Renal cortical epithelial cell (primary cell): Measurements from ENCODE around the gene RABL6. TPM values are rescaled to one million over a fixed set of nuclear protein-coding genes. Genes with fewer than 3 reads are reported as not detected.
"Not testable (repeated sequence)": the region's sequence is repeated elsewhere in the genome, so short reads cannot be mapped to it uniquely, and the experiment has no call there.

Experiments
- DNase-seq: peaks from one replicate; pipeline ENCODE4 v3.0.0-alpha.2; 2011; ENCODE audit warnings: low read depth
- total RNA-seq: library from RNA; depleted of rRNA; stranded (reverse); fragments of >200 nt; gene quantifications from 2 replicates; pipeline ENCODE4 v1.2.3, GENCODE V29; 2014

The RABL6 gene
- total RNA-seq, 1 donor from 2014 or later: 51.1 TPM

- no peak for DNase-seq
These were observed 13.4 kb downstream of the RABL6 start for GRCh38 chr9:136820971-136821825.

- no peak for DNase-seq
These were observed 14.2 kb downstream of the RABL6 start for GRCh38 chr9:136821826-136822544.

DNA sequence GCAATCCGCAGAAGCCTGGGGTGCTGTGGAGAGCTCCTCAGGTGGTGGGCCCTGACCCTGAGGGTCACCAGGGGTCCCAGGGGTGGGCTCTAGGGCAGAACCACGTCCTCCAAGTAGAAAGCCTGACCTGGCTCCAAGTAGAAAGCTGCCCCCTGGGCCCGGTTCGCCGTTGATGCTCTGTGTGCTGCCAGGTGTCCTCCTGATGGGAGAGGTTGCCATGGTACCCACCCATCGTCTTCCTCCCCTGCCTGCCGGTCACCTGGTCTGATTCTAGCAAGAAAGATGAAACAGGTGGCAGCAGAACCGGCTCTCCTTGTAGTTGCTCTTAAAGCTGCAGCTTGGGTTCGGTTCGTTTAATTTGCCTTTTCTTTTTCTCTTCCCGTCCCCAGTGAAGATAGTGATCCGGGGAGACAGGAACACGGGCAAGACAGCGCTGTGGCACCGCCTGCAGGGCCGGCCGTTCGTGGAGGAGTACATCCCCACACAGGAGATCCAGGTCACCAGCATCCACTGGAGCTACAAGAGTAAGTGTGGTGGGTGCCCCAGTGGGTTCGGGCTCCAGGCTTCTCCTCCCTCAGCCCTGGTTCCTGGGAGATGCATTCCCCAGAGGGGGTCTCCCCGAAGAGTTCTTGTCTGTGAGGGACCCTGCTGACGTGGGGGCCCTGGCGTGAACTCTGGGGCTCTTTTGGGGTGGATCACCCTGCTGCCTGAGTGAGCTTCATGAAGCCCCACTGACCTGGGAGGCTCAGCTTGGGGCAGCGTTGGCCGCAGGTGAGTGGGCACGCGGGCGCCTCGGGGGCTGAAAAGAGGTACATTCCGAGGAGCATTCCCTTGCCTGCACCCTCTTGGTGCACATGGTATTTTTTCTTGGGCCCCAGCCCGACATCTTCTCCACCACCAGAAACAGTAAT, 15.6 kb downstream of the RABL6 start:
- no peak for DNase-seq

- DNase-seq: no peak
These were observed 16.9 kb downstream of the RABL6 start for GRCh38 chr9:136824496-136825225.

DNA sequence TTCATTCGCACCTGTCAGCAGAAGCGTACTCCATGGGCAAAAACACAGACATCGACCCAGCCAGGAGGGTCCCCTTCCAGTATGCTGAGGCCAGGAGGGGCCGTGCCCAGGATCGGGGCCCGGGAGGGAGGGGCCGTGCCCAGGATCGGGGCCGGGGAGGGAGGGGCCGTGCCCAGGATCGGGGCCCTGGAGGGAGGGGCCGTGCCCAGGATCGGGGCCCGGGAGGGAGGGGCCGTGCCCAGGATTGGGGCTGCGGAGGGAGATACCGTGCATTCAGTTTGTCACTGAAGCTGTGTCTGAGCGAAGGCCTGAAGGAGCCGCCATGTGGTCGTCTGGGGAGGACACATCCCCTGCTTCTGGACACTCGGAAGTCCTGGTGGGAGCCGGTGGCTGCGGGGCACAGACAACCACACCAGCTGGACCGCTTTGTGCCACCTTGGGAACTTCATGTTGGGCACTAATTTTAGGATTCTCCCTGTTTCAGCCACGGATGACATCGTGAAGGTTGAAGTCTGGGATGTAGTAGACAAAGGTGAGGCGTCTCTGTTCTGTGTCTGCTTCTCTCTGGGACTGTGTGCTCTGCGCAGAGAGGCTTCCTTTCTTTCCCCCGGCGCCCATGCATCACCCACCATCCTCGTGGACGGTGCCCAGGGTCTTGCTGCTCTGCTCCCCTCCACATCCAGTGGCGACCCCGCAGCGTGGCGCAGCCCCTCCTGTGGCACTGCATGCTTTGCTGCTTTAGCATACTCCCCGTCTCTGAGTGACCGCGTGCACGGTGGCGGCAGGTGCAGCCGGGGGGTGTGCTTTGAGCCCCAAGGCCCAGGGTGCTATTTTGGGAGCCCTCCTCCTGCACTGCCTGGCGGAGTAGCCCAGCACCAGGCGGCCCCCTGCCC, 17.8 kb downstream of the RABL6 start:
- no peak for DNase-seq

GRCh38 chr9:136826188-136826541, 18.4 kb downstream of the RABL6 start:
- no peak for DNase-seq

DNA sequence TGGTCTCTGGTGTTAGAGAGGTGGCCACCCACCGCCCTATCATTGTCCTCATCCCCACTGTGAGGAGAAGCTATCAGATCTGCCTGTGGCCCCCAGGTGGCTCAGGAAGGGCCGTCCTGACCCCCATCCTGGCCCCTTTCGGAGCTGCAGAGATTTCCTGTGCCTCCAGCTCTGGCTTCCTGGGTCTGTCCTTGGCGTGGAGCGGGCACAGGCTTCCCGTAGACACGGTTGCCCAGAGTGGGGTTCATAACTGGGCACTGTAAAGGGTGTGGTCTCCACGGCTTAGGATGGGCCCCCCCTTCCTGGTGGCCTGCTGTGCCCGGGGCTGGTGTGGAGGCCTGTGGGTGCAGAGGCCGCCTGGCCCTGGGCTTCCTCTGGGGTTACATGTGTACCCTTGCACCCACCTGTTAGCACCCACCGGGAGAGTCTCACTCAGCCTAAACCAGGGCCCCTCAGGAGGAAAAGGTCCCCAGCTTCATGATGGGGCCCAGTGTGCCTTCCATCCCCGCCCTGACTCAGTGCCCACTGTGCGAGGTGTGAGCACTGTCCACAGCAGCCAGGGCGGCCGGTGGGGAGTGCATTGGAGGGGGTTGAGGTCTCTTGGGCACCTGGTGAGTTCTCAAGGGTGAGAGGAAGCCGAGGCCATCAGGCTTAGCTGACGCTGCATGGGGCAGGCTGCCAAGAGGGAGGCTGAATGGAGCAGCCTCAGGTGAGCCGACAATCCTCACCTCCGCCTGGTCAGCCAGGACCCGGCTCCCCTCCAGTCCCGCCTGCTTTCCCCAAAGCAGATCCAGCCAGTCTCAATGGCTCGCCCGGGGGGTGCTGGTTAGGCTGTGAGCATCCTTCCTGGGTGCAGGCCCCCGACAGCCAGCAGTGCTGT, 19.2 kb downstream of the RABL6 start:
- DNase-seq: no peak

DNA sequence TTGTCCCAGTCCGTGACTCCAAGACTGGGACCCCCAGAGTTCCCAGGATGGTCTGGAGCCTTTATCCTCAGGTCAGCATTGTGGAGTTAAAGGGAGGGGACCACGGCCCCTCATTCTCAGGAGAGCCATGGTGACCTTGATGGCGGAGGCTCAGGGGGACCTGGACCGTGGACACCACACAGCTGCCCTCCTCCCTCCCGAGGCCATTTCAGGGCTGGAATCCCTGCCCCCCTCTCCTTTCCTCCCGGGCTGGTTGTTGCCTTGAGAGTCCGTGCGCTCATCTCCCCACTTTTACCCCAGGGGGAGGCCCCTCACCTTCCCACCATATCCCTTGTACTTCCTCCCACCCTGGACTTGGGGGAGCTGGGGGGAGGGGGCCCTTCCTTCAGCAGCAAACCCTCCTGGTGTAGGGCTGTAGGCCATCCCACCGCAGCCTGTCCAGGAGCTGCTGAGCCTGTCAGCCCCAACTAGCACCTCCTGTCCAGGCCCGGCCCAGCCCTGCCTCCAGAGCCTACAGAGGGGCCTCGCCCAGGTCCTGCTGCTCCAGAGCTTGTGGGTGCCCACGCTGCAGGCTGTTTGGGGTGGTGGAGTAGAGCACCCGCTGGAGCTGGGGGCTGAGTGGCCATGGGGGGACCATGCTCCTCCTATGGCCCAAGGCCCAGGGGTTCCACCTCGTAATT, 20.2 kb downstream of the RABL6 start:
- no peak for DNase-seq

GRCh38 chr9:136828474-136829140, 20.9 kb downstream of the RABL6 start:
- DNase-seq: no peak

DNA sequence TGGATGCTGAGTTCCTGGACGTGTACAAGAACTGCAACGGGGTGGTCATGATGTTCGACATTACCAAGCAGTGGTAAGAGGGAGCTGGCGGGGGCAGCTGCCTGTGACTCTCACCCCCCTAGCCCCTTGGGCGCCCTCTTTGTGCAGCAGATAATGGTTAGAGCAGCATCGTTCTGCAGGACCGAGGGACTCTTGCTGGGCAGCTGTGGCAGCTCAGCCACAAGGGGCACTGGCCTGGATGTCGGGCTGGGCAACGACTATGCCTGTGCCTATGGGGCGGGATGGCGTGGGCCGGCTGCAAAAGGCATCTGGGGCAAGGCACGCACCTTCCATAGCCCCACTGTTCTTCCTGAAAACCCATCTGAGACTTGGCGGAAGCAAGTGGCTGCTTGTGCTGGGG, 21.7 kb downstream of the RABL6 start:
- DNase-seq: no peak

DNA sequence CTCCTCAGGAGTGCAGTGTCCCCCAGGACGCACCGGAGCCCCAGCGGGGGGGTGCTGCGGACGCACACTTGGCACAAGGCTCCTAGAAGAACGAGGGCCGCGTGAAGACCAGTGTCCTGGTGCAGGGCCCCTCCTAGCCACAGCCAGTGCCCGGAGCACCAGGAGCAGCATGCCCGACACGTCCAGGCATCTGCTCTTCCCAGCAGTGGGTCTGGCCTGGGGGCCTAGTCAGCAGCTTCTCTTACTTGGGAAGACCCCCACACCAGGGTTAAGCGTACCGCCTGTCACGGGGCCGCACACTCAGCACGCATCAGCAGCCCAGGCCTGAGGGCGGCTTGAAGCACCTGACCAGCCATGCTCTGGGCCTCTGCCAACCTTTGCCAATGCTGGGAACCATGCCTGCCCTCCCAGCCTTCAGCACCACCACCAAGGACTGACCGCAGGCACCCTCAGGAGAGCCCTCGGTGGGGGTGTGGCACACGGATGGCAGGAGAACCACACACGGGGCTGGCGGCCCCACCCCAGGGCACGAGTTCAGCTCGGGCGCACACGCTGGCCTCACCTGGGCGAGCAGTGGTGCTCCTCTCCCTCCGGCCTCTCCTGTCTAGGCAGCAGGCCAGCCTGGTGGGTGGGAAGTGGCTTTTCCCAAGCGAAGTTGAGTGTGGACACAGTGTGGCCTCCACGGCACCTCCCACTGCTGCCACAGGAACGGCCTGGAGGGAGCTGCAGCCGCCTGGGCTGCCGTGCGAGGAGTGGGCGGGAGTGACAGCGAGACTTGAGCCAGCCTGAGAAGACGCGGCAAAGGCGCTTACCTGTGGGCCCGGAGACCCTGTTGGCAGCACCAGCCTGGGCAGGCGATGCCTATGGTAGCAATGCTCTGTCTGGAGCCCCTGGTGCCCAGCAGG, 22.5 kb downstream of the RABL6 start:
- DNase-seq: no peak

DNA sequence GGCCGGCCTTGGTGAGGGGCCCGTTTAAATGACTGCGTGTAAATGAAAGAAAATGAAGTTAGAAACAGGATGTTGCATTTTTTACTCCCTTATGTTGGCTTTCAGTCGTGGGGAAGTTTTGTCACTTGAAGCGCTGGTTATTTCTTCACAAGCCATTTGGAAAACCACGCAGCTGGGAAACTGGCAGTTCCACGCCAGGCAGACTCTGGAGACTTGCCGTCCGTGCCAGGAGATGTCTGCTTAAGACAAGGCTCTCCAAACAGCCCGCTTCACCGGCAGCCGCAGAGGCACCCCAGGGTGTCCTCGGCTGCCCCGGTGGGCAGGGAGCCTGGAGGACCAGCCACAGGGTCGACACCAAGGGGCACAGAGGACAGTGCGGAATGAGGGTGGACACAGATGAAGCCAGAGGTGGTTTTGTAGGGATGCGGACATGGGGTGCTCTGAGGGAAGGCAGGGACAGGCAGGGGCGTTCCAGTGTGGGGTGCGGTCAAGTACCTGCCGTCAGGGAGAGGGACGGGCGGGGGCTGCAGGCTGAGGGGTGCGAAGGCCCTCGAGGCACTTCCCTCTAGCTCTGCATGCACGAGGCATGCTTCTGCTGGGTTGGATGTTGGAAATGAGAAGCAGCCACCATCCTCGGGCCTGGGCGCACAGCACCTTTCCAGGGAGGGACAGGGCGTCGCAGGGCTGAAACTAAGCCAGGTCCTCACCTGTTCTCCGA, 23.4 kb downstream of the RABL6 start:
- DNase-seq: no peak

- DNase-seq: no peak
These were observed 24.0 kb downstream of the RABL6 start for GRCh38 chr9:136831720-136832104.

DNA sequence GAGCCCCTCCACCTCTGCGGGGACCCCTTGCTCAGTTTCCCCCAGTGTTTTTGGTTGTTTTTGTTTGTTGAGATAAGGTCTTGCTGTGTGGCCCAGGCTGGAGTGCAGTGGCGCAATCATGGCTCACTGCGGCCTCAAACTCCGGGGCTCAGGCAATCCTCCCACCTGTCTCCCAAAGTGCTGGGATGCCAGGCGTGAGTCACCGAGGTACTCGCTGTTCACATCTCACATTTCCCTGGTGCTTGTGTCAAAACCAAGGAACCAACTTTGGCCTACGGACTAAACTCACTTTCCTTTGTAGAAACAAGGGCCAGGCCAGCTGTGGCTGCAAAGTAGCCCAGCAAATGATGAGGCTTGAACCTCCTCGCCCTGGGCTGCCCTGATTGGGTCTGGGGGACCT, 24.8 kb downstream of the RABL6 start:
- no peak for DNase-seq

- DNase-seq: not testable (repeated sequence)
These were observed 25.8 kb downstream of the RABL6 start for GRCh38 chr9:136833381-136834048.
